NCI-H2107 treated with DMSO at 0.1 percent for 48 hours (cell line): ENCODE data around the gene MGAT5.
"Not testable (repeated sequence)": the region's sequence is repeated elsewhere in the genome, so short reads cannot be mapped to it uniquely, and the experiment has no call there.

Experiments used
- DNase-seq: peaks from one replicate; lab custom pipeline; 2025; ENCODE audit not compliant: unreplicated experiment; lab: John Stamatoyannopoulos, UW

MGAT5 gene

GRCh38 chr2:134275058-134275862 is 21.4 kb downstream of the MGAT5 start:
- DNase-seq, result no peak

- DNase-seq, result no peak
Measured at GRCh38 chr2:134276381-134277172, 22.7 kb downstream of the MGAT5 start.

- DNase-seq, result no peak
Measured at GRCh38 chr2:134277223-134277622, 23.4 kb downstream of the MGAT5 start.

- DNase-seq, result no peak
Measured at GRCh38 chr2:134278553-134278952, 24.7 kb downstream of the MGAT5 start.

GRCh38 chr2:134279417-134279816 is 25.5 kb downstream of the MGAT5 start:
- no peak for DNase-seq

GRCh38 chr2:134280231-134280630 is 26.4 kb downstream of the MGAT5 start:
- DNase-seq, result no peak

GRCh38 chr2:134280726-134281125 is 26.9 kb downstream of the MGAT5 start:
- DNase-seq, result no peak

- DNase-seq, result no peak
Measured at GRCh38 chr2:134281815-134282419, 28.0 kb downstream of the MGAT5 start.

- no peak for DNase-seq
Measured at GRCh38 chr2:134282629-134283400, 28.9 kb downstream of the MGAT5 start.

GRCh38 chr2:134283661-134284060 is 29.8 kb downstream of the MGAT5 start:
- no peak for DNase-seq

- no peak for DNase-seq
Measured at GRCh38 chr2:134284119-134284670, 30.3 kb downstream of the MGAT5 start.

- DNase-seq, result no peak
Measured at GRCh38 chr2:134287323-134287722, 33.5 kb downstream of the MGAT5 start.

- DNase-seq, result no peak
Measured at GRCh38 chr2:134288814-134289213, 34.9 kb downstream of the MGAT5 start.

GRCh38 chr2:134289225-134289624 is 35.4 kb downstream of the MGAT5 start:
- DNase-seq, result no peak

GRCh38 chr2:134290358-134290757 is 36.5 kb downstream of the MGAT5 start:
- no peak for DNase-seq

- no peak for DNase-seq
Measured at GRCh38 chr2:134292514-134292913, 38.6 kb downstream of the MGAT5 start.

GRCh38 chr2:134293719-134294537 is 40.1 kb downstream of the MGAT5 start:
- DNase-seq, result no peak

GRCh38 chr2:134294598-134294997 is 40.7 kb downstream of the MGAT5 start:
- DNase-seq, result not testable (repeated sequence)

GRCh38 chr2:134295441-134295840 is 41.6 kb downstream of the MGAT5 start:
- DNase-seq, result no peak

GRCh38 chr2:134296301-134296700 is 42.4 kb downstream of the MGAT5 start:
- DNase-seq, result no peak
